Stimulated activated CD8-positive, alpha-beta memory T cell treated with anti-CD3 and anti-CD28 coated beads, Interleukin-15, amount 100 ng/mL, for 48 hours (primary cell): ENCODE data around the gene PRRX1.

Experiments used
- DNase-seq, 2 donors: peaks; one replicate each; pipeline ENCODE4 v3.0.0-alpha.2; 2020; ENCODE audit warnings: low read depth in 2 of 2

PRRX1 gene

DNA sequence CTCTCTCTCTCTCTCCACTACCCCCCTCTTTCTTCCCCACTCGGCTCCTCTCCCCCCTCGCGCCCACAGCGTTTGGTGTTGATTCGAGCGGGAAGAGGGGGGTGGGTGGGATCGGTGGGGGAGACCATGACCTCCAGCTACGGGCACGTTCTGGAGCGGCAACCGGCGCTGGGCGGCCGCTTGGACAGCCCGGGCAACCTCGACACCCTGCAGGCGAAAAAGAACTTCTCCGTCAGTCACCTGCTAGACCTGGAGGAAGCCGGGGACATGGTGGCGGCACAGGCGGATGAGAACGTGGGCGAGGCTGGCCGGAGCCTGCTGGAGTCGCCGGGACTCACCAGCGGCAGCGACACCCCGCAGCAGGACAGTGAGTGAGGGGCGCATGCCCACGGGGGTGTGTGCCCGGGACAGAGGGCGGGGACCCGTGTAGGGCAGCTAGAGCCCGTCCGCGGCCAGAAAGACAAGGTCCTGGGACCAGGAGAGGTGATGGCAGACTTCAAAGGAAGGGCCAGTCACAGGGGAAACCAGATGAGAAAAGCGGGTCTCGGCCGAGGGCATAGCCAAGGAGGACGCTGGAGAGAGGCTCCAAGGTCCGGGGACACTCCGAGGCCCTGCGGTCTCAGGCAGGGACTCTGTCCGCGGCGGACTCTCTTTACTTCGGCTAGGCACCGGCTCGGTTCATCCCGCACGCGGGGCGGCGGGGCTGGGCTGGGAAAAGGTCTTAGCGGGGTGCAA is at the start of gene PRRX1:
Gene PRRX1, plus strand, starts transcription at position 39 of the 735 bp plus-strand sequence. Its CDS starts 88 bp downstream, at position 127.
- no peak for DNase-seq

DNA sequence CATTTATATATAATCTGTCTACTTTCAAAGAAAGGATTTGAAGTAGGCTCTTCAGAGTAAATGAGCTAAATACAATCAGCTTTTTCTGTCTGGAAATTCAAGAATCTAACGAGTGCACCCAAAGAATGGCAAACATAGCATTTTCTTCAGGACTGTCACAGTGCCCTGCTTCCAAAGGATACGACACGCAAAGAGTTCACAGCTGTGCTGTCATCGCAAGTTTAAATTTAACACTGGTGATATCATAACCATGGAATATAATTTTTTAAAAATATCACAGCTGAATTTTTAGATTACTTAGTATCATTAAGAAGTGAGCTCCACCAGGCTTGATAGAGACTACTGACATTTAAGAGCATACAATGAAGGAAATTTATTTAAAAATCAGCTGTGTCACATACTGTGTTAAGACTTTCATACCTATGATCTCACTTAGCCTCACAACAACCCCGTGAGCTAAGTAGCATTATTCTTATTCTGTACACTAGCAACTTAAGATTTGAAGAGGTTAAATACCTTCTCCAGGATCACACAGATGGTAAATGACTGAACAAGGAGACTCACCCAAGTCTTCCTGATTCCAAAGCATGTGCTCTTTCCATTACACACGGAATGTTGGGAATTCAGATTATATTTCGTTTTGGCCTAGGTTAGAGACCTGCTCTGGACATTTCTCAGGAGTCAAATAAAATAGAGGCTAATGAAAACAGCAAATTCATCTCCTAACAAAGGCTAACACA is 46.2 kb upstream of the PRRX1 start:
- no peak for DNase-seq

DNA sequence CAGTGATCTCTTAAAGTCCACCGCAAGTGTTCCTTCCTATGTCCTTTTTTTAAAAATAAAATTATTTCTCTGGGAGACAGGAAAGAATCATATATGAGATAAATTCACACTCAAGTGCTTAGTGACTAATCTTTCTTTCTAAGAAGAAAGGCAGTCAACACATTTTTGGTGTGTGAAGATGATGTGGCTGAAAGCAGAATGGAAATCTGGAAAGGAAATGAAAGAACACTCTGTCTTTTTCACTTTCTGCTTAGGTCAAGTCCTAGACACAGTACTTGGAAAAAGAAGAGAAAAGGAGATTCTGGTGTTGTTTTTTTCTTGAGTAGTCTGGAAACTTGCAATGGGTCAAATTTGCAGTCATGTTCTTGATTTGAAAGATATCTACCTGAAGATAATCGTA is 45.5 kb upstream of the PRRX1 start:
- no peak for DNase-seq

DNA sequence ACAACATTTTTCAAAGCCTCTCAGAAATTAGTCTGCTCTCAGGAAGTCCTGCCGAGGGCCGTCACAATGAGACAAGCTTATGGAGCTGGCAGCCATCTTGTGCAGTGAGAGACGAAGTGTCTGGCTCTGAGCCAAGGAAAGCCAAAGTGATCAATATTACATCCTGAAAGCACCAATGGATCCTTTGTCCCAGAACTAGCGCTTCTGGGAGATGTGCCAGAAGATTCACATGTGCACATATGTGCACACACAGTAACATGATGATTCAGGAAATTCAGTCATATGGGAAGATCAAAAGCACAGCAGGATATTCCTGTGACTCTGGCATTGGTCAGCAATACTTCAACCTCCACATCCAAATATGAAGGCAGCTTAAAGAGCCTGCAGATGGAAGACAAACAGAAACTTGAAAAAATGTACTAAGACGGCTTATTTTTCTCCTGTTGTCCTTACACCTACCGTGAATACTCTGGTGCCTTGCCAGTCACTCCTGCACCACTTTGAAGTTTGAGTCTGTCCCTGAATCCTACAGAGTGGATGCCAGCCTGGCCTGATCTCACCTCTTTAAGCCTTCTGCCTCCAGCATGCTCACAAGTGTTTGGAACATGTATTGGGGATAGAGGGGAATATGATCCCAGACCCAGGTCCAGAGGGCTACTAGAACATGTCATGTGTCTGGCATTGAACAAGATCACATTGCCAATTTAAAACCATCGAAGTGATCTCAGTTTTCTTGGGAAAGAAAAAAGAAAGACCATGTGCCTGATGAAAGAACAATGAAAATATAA is 44.5 kb upstream of the PRRX1 start:
- no peak for DNase-seq

DNA sequence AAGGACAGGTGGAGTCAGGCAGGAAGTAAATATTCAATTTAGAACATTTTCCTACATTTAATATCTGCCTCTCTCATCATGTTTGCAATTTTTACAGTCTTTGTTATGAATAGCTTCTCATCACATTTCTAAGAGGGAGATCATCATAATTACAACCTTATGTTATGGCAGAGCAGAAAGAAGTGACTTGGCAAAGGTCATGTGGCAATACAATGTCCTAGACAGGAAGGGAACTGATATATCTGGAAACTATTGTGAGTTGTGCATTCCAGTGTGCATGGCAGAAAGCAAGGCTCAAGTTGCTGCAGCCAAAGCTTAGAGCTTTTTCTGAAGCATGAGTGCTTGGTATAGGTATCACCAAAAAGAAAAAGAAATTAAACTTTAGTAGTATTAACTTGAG is 43.8 kb upstream of the PRRX1 start:
- DNase-seq = no peak

DNA sequence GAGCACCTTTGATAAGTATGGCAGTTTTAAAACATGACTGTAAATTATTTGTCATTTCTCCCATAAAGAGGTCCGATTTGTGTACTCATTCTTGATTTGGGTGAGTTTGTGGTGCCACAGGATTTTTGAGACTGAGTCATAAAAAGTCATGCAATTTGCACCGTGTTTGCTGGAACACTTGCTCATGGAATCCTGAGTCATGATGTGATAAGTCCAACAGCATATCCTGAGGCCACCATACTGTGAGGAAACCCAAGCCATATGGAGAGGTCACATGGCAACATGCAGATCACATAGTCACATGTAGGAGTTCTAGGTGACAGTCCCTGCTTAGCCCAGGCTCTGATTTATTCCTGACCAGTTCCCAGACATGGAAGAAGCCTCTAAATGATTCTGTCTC is 40.8 kb upstream of the PRRX1 start:
- DNase-seq = no peak

DNA sequence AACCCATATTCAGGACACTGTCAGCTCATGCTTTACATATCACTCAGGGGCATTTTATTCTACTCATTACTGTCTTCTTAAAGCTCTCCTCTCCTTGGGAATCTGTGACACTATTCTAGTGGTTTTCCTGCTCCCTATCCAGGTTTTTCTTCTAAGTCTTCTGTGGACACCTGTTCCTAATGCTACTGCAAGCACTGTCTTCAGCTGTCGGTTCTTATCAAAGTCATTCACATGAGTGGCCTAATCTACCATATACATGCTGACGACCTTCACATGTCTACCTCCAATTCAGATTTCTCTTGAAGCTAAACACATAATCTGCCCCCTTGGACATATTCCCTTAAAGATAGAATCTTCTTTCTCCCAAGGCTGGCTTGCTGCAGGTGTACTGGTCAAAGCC is 39.8 kb upstream of the PRRX1 start:
- DNase-seq = no peak

DNA sequence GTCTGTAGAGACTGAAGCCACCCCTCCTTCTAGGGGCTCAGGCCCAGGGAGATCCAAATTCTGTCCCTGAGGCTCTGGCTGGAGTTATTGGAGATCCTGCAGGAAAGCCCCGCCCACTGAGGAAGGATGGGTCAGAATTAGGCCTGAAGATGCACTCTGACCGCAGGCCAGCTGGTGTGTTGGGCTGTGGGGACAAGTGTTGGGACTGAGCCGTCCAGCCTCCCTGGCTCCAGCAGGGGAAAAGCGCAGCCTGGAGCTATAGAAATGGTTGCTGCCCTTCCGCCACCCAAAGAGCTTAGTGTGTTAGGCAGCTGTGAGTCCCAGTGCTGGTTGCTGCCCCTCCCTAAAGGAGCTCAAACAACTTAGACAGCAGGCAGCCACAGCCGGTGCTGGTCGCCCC is 33.0 kb upstream of the PRRX1 start:
- no peak for DNase-seq

DNA sequence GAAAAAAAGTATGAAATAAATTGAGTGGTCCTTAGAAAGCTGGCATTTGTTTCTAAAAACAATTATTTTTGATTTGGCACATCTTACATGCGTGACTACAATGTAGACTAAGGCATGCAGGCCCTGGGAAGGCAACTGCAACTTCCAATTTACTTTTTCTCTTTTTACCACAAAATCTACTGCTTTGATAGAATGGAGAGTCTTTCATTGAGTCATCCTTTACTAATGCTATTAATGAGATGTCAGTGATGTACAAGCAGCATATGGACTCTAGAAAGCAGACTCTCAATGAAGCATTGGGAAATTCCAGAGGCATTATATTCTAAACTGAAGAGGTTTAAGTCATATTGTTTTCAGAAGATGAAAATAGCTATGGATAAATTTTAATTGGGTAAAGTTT is 29.6 kb upstream of the PRRX1 start:
- DNase-seq = no peak

DNA sequence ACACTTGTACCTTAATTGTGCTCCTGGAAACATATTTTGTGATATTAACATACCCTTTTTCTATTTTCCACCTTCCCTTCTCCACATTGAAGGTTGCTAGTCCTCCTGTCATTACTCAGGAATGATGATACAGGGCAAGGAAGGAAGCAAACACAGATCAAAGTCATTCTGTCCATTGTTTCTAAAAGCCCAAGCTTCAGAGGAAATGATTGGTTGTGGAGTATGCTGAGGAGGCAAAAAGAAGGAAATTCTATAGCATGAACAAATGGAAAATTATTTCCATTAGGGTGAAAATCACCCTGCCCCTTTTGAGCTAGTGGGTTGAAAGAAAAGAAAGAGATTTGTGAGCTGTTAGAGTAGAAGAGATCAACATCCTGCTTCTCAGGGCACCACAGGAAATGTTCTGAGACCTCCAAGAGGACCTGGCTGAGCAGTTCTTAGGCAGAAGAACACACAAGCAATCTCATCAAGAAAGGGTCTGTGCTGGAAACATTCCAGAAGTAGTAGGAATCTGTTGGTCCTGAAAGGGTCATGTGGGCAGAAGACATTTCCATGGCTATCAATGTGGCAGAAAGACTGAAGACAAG is 29.0 kb upstream of the PRRX1 start:
- DNase-seq = no peak

DNA sequence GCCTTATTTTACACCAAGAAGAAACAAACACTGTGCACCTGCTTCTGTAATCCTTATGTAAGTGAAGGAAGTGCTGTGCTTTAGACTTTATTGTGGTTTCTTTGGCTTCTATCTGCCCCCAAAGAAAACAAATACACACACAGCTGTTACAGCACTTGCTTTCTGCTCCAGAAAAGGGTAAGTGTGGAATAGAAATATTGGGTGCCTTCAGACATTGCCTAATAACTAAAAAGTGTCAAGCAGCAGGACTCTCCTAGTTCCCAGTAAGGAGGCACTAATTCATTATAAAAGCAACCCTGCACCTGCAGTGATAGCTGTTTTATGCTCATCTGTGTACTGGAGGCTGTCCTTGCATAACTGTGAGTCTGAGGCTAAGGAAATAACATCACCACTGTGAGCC is 23.4 kb upstream of the PRRX1 start:
- no peak for DNase-seq

DNA sequence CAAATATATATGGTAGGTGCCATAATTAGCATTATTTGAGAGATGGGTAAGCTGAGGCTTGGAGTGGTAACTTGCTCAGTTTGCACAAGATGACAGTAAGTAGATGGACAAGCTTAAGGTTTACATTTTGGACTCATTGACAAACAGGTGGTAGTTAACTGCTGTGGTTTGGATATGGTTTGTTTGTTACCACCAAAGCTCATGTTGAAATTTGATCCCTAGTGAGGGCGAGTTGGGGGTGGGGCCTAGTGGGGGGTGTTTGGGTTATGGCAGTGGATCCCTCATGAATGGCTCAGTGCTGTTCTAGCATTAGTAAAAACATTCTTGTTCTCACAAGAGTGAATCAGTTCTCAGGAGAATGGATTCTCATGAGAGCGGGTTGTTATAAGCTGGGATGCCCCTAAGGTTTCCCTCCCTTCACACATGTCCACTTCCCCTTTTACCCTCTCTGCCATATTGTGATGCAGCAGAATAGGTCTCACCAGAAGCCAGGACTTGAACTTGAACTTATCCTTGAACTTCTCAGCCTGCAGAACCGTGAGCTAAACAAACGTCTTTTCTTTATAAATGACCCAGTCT is 6.6 kb upstream of the PRRX1 start:
- DNase-seq = no peak

DNA sequence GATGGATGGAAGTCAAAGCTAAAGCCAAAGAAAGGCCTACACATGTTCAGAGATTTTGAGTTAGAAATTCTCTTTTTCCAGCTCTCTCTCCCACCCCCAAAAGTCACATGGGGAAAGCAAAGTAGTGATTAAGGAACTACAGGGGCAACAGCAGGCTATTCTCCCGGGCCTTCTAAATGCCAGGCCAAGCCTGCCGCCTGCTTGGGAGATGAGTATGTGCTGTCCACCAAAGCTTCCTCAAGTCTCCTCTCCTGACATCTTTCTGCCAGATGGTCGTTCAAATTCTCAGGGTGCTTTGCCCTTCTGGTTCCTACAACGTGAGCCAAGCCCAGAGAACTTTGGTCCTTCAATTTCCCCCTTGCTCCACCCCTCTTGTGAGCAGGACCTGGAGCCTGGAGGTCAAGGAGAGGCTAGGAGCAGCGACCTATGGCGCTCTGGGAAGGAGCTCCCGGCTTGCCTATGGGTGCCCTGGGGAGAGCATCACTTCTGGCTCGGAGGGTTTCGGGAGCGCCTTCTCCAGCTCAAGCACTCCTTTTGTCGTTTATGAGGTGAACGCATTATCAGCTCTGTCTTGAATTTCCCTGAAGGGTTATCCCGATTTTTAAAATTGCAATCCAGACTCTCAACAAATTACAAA is 4.4 kb upstream of the PRRX1 start:
- no peak for DNase-seq

DNA sequence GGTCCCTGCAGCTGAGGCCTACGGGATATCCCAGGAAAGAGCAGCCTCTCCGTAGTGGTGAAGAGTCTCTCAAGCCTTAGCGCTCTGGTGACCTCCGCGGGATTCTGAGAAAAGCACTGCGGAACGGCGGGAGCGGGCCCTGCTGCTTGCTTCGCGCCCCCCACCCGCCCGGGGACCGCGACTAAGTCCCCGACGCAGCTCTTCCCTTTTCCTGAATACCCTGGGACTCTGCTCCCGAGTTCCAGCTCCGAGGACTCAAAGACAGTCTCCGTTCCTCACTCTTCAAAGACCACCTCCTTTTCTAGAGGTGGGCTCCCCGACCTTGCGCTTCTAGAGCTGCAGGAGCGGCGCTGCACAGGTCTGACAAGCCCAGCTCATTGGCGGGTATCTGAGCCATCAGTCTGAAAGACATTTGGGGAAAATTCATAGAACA is 3.6 kb upstream of the PRRX1 start:
- no peak for DNase-seq

DNA sequence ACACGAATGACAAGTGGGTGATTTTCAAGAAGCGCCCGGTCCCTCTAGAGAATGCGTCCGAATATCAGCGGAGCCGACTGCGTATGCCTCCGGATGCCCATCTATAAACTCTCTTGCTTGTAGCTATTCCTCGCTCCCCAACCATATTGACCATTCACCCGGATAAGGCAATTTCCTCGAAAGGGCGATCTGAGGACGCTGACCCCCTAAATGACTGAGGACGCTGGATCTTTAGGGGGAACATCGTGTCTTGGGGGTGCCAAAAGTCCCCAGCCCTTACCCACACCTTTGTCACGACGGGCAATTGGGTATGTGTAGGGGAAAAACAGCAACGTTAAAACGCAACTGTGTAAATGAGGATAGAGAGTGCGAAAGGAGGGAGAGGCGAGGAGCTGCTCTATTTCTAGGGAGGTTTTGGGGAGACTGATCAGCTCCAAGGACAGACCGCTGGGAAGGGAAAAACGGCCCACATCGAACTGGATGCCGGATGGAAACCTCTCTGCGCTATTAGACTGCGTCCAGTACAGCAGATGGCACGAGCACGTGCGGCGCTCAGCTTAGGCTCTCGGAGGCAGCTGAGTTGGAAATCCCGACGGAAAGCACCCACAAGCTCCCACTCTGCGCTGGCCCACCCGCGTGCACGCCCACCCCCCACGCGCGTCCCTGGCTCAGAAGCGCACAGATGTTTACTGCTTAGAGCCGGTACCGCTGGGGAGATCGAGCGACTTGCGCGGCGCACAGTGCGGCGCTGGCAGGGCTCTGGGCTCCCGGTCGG is 2.9 kb upstream of the PRRX1 start:
- no peak for DNase-seq

DNA sequence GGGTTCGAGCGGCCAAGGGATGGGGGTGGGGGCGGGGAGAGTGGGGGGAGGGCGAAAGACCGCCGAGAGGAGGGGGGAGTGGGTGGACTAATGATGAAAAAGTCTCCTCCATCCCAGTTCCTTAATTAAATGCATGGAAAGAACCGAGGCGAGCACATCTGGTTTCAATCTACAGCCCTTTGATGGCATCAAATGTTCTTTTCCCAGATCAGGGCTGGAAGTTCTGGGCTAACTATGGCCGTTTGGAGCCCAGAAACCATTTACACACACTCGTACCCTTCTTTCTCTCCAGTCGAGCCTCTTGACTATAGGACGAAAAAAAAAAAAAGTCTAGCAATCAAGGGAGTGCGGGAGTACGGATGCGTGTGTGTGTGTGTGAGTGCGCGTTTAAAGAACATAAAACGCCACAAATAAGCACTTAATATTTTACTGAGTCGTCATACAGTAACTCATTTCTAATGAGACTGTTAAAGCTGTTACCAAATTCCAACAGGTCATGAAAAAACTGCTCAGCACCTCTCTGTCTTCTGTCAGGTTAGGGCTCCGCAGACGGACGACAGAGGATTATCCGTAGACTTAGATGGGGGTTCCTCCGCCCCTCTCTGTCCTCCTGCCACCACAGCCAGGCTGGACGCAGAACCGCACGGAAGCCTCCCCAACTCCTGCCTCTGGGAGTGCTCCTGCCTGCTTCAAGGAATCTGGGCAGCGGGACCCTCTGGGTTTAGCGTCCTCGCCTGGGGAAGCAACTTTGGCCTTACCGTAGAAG is 2.1 kb upstream of the PRRX1 start:
- DNase-seq = no peak

DNA sequence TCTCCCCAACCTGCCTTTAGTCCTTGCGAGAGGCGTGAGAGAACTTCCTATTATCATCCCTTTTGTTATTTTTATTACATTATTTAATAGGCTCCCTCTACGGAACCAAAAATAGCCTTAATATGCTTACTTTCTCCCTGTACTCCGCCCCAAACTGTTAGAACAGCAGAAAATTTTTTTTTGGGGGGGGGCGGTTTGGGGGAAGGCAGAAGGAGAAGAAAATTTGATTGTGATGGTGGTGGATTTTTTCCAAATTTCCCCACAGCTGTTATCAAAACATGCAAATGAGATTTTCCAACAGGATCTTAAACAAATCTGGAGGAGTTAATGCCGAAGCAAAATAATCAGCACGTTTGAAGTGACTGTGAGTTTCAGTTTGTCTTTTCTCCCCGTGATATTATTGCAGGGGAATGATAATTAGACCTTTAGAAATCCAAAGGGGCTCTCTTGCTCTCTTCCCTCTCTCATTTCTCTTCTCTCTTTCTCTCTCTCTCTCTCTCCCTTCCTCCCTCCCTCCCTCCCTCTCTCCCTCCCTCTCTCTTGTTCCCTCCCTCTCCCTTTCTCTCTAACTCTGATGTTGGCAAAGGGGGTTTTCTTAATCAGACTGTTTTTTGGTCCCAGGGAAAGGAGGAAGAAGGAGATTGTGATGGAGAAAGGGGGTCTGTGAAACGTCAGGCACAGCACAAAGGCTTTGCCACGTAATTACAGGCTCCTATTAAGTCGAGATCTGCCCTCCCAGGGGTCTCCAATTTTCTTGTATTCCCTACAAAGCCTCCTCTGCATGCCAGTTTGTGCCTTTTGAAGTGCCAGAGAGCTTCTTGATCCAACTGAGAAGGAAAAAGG is 1.1 kb upstream of the PRRX1 start:
- no peak for DNase-seq

DNA sequence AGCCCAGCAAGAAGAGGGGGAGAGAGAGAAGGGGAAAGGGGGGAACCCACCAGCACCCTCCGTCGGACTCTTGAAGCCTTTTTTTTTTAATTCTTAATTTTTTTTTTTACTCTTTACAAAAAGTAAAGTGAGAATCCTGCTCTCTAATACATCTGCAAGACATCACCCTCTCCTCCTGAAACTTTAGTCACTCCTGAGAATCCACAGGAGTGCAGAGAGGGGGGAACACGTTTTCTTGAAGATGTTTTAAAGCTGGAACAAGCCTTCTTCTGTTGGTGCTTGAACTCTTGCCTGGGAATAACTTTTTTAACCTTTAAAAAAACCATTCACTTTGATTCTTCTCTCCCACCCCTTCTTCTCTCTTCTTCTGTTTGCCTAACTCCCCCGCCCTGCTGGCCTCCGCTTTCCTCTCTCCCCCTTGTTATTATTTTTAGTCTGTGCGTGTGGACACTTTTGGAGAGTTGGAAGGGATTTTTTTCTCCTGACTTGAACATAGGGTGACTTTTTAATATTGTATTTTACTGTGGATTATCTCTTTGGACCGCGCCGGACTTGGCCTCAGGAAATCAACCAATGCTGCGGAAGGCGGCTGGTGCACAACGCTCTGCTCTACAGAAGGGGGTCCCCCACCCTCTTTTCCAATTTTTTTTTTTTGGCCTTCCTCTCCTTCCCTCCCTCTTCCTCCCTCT is 383 bp upstream of the PRRX1 start:
- DNase-seq = no peak
